ENCODE results near the gene ESAM. TPM values are rescaled to one million over a fixed set of nuclear protein-coding genes. Genes with fewer than 3 reads are reported as not detected.

The ESAM gene
- polyA plus RNA-seq, 2 donors: 16.8 to 34.1 TPM

DNA sequence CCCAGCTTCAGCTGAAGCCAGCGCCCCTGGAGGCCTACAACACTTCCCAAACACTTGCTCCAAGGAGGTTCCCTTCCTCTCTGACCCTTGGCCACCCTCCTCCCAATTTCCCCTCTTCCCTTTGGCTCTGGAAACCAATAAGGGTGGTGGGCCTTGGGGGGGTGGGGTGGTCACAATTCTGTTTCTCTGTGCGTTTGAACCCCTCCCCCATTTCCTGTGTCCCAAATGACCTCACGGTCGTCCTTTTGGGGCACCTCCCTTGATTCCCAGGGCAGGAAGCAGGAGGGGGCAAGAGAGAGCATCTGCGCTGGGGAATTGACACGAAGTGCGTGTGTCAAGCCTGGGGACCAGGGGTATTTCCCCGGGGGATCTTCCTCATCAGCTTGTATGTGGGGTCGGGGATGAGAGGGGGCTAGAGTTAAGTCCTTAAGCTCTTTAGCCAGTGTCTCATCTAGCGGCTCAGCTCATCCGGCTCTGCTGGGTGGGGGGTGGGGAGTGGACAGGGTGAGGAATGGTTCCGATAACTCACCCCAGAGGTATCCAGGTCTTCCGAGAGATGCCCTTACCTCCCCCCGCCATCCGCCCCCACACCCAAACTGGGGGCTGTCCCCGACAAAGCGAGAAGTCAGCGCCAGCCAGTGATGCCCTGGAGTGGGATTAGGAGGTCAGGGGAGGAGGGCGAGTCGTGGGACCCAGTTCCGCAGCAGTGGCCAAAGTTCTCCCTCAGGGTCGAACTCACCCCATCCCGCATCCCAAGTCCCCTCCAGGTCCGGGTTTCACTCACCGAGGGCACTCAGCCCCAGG is 587 bp downstream of the ESAM start:
- peaks cover 3 to 12% of the 10 kb centered on the region in 2 donors for H3K4me1 ChIP-seq (ENCODE audit: control insufficient read depth in 2 of 2, insufficient read depth in 2 of 2, low read length in 1 of 2)
- H3K27me3 ChIP-seq (ENCODE audit: control insufficient read depth in 1 of 2, insufficient read depth in 2 of 2, low read length in 2 of 2): peaks cover 0 to 23% of the 10 kb centered on the region in 2 donors
- H3K4me3 ChIP-seq (ENCODE audit: low read depth in 1 of 2, low read length in 2 of 2): peak overlapping the region; percentile 49 to 61
- no peaks in the 10 kb centered on the region for H3K9me3 ChIP-seq (ENCODE audit: control insufficient read depth in 2 of 2, insufficient read depth in 1 of 2, low read depth in 1 of 2, low read length in 1 of 2)
- no peaks in the 10 kb centered on the region for H3K36me3 ChIP-seq (ENCODE audit: control insufficient read depth in 2 of 2, insufficient read depth in 2 of 2, low read length in 1 of 2)
- 18 to 25% methylated on average over 25 of the region's 25 CpGs for WGBS, 2 donors
- H3K27ac ChIP-seq (ENCODE audit: low read depth in 2 of 2, low read length in 1 of 2): peak overlapping the region; percentile 68 to 74

DNA sequence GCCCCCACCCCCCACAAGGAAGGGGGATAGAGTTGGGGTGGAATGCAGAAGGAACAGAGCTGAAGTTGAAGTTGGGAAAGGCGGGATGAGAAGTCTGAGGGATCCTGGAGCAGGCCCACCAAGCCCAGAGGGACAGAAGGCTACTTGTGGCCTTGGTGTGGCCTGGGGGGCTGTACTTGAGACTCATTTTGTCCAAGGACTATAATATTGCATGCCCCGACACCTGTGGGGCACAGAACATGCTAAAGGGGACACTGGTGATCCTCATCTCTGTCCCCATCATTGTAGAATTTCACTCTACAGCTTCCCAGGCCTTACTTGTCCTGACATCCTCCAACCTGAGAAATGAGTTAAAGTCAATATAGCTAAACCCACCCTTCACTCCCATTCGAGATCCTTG is 1.3 kb downstream of the ESAM start:
- Histone ChIP-seq H3K27me3 (ENCODE audit: control insufficient read depth in 1 of 2, insufficient read depth in 2 of 2, low read length in 2 of 2) (peaks cover 0 to 23% of the 10 kb centered on the region in 2 donors), H3K27ac (ENCODE audit: low read depth in 2 of 2, low read length in 1 of 2) (peak overlapping the region; percentile 23 to 68), H3K4me1 (ENCODE audit: control insufficient read depth in 2 of 2, insufficient read depth in 2 of 2, low read length in 1 of 2) (peaks cover 3 to 12% of the 10 kb centered on the region in 2 donors), H3K9me3 (ENCODE audit: control insufficient read depth in 2 of 2, insufficient read depth in 1 of 2, low read depth in 1 of 2, low read length in 1 of 2) (no peaks in the 10 kb centered on the region), H3K4me3 (ENCODE audit: low read depth in 1 of 2, low read length in 2 of 2) (peak overlapping the region; percentile 49 to 61), H3K36me3 (ENCODE audit: control insufficient read depth in 2 of 2, insufficient read depth in 2 of 2, low read length in 1 of 2) (no peaks in the 10 kb centered on the region)
- WGBS, 2 donors: 70 to 79% methylated on average over 3 of the region's 3 CpGs

DNA sequence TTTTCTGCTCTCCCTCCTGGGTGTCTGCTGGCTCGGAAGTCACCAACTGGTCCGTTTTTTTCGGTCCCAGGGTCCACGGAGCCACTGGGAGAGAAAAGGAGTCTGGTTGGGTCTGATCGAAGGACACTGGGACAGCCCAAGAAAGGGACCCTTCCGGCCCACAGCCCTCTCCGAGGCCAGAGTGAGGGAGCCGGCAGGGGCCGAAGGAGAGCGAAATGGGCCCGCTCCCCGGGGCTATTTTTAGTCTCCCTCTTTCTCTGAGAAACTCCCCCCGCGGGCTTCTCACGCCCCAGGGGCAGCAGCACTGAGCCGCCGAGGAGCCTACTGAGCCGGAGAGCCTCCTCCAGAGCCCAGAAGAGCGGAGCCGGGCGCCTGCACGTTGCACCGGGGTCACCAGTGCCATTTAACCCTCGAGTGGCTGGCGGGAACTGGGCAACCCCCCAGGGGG is 1.9 kb downstream of the ESAM start:
- Histone ChIP-seq H3K27me3 (ENCODE audit: control insufficient read depth in 1 of 2, insufficient read depth in 2 of 2, low read length in 2 of 2) (peaks cover 0 to 23% of the 10 kb centered on the region in 2 donors), H3K36me3 (ENCODE audit: control insufficient read depth in 2 of 2, insufficient read depth in 2 of 2, low read length in 1 of 2) (no peaks in the 10 kb centered on the region), H3K27ac (ENCODE audit: low read depth in 2 of 2, low read length in 1 of 2) (peak overlapping the region; percentile 22 to 59), H3K4me3 (ENCODE audit: low read depth in 1 of 2, low read length in 2 of 2) (peak overlapping the region; percentile 49 to 61), H3K9me3 (ENCODE audit: control insufficient read depth in 2 of 2, insufficient read depth in 1 of 2, low read depth in 1 of 2, low read length in 1 of 2) (no peaks in the 10 kb centered on the region), H3K4me1 (ENCODE audit: control insufficient read depth in 2 of 2, insufficient read depth in 2 of 2, low read length in 1 of 2) (peaks cover 3 to 12% of the 10 kb centered on the region in 2 donors)
- WGBS, 2 donors: 22 to 33% methylated on average over 25 of the region's 25 CpGs

DNA sequence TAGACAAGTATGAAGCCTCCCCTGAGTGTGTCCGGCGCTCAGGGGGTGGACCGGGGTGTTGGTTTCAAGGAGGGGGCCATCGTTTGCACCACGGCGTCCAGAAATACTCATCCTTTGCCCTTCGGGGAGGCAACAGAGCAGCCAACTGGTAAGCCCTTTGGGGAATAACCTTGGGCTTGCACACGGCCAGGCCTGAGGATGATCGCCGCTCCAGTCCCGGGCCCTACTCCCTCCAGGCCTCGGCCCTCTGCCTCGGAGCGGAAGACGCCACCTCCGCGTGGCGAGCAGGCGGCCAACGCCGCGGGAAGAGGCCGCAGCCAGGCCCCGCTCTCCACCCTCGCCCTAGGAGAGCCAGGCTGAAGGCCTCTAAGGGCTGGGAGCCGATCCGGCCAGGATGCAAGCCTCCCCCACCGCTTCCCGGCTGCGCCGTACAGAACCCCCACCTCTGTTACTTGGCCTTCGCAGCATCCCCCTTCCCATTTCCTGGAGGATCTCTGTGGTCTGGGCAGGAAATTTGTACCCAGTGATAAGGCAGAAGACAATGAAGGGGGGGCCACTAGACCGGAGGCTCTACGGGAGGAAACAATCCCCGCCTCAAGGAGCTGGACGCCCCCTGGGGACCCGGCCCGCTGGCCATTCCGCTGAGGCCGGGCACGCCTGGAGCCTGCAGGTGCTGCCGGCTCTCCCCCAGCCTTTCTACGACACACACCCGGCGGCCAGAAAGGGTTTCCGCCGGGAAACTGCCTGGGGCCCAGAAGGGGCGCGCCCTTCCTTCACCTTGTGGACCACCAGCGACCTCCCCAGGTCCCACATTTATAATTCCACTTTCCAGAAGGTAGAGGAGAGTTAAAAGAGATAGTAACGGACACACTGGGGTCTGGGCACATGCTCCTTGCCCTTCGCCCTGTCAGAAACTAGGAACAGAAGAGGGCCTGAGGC is 2.6 kb downstream of the ESAM start:
- H3K27ac ChIP-seq (ENCODE audit: low read depth in 2 of 2, low read length in 1 of 2): peak overlapping the region; percentile 43 to 59
- H3K9me3 ChIP-seq (ENCODE audit: control insufficient read depth in 2 of 2, insufficient read depth in 1 of 2, low read depth in 1 of 2, low read length in 1 of 2): no peaks in the 10 kb centered on the region
- peak overlapping the region; percentile 49 to 61 for H3K4me3 ChIP-seq (ENCODE audit: low read depth in 1 of 2, low read length in 2 of 2)
- 28 to 34% methylated on average over 40 to 52 of the region's 52 CpGs for WGBS, 2 donors
- no peaks in the 10 kb centered on the region for H3K36me3 ChIP-seq (ENCODE audit: control insufficient read depth in 2 of 2, insufficient read depth in 2 of 2, low read length in 1 of 2)
- peaks cover 3 to 12% of the 10 kb centered on the region in 2 donors for H3K4me1 ChIP-seq (ENCODE audit: control insufficient read depth in 2 of 2, insufficient read depth in 2 of 2, low read length in 1 of 2)
- H3K27me3 ChIP-seq (ENCODE audit: control insufficient read depth in 1 of 2, insufficient read depth in 2 of 2, low read length in 2 of 2): peaks cover 0 to 23% of the 10 kb centered on the region in 2 donors

DNA sequence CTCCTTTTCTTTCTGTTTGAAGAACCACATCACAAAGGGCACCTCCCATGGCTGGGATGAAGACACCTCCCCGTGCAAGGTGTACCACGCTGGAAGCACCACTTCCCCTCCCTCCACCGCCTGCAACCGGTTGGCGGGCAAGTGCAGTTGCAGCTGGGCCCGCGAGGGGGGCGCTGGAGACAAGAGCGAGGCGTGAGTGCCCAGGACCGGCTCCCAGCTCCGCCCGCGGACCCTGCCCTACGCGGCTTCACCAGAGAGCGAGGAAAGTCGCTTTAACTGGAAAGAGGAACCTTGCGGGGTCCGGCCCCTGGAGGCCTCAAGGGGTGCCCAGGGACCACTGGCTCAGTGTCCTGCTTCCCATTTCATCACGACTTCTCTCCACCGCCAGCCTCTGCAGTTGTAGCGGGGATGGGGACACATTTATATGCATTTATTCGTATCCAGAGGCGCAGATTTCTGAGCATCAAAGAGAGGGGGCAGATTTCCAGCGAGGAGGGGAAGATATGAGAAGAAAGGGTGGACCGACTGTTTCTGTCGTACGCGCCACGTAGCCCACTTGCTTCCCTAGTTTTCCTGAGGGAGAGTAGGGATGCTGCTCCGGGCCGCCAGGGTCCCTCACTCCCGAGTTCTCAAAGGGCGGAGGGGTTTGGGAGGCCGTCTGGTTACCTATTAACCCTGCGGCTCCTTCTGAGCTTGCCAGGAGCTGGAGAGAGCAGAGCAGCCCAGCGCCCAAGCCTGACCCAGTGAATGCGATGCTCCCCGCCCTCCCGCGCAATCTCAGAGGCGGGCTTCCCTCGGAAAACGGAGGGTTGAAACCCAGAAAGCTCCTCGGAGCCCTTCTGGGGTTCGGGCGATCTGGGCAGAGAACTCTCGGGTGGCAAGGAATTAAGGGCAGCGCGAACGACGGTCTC is 3.5 kb downstream of the ESAM start:
- no peaks in the 10 kb centered on the region for H3K36me3 ChIP-seq (ENCODE audit: control insufficient read depth in 2 of 2, insufficient read depth in 2 of 2, low read length in 1 of 2)
- H3K4me1 ChIP-seq (ENCODE audit: control insufficient read depth in 2 of 2, insufficient read depth in 2 of 2, low read length in 1 of 2): peaks cover 3 to 12% of the 10 kb centered on the region in 2 donors
- WGBS, 2 donors: 5 to 10% methylated on average over 53 of the region's 53 CpGs
- H3K9me3 ChIP-seq (ENCODE audit: control insufficient read depth in 2 of 2, insufficient read depth in 1 of 2, low read depth in 1 of 2, low read length in 1 of 2): no peaks in the 10 kb centered on the region
- peak overlapping the region; percentile 49 to 61 for H3K4me3 ChIP-seq (ENCODE audit: low read depth in 1 of 2, low read length in 2 of 2)
- peak overlapping the region; percentile 26 to 43 for H3K27ac ChIP-seq (ENCODE audit: low read depth in 2 of 2, low read length in 1 of 2)
- H3K27me3 ChIP-seq (ENCODE audit: control insufficient read depth in 1 of 2, insufficient read depth in 2 of 2, low read length in 2 of 2): peaks cover 0 to 23% of the 10 kb centered on the region in 2 donors

DNA sequence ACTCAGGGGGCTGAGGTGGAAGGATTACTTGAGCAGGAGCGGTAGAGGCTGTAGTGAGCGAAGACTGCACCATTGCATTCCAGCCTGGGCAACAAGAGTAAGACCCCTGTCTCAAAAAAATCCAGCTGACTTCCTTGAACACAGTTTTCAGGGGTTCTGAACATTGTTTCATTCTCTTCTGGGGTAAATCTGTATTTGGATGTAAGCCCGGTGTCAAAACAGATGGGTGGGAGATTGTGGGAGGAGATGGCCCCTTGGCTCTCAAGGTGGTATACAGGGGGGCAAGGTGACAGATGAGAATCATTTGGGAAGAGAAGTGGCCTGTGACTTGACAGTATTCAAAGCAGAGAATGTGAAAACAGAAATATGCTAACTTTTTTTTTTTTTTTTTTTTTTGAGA is 4.8 kb downstream of the ESAM start:
- 62 to 77% methylated on average over 3 of the region's 3 CpGs for WGBS, 2 donors
- no peaks in the 10 kb centered on the region for H3K36me3 ChIP-seq (ENCODE audit: control insufficient read depth in 2 of 2, insufficient read depth in 2 of 2, low read length in 1 of 2)
- H3K9me3 ChIP-seq (ENCODE audit: control insufficient read depth in 2 of 2, insufficient read depth in 1 of 2, low read depth in 1 of 2, low read length in 1 of 2): no peaks in the 10 kb centered on the region
- peaks cover 0 to 15% of the 10 kb centered on the region in 2 donors for H3K4me1 ChIP-seq (ENCODE audit: control insufficient read depth in 2 of 2, insufficient read depth in 2 of 2, low read length in 1 of 2)
- peaks cover 0 to 23% of the 10 kb centered on the region in 2 donors for H3K27me3 ChIP-seq (ENCODE audit: control insufficient read depth in 1 of 2, insufficient read depth in 2 of 2, low read length in 2 of 2)
- no peak overlapping the region for H3K27ac ChIP-seq (ENCODE audit: low read depth in 2 of 2, low read length in 1 of 2)
- no peak overlapping the region for H3K4me3 ChIP-seq (ENCODE audit: low read depth in 1 of 2, low read length in 2 of 2)

DNA sequence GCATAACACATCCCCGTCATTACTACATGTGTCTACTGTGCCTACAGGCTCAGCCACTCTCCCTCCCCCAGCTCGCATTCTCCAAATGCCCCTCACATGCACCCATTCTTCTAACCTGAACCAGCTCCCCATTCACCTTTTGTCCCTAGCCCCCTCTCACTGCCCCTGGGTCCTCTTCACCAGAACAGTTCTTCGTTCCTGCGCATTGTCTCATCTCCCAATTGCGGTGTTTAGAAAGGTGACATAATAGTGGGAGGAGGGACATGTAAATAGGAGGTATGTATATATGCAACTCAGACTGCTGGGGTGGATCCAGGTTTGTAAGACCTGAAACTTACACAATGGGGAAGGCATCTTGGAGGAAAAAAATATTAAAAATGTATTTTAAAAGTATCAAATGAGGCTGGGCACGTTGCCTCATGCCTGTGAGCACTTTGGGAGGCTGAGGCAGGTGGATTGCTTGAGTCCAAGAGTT is 5.3 kb downstream of the ESAM start:
- Histone ChIP-seq H3K27me3 (ENCODE audit: control insufficient read depth in 1 of 2, insufficient read depth in 2 of 2, low read length in 2 of 2) (peaks cover 0 to 23% of the 10 kb centered on the region in 2 donors), H3K4me1 (ENCODE audit: control insufficient read depth in 2 of 2, insufficient read depth in 2 of 2, low read length in 1 of 2) (peaks cover 0 to 17% of the 10 kb centered on the region in 2 donors), H3K4me3 (ENCODE audit: low read depth in 1 of 2, low read length in 2 of 2) (no peak overlapping the region), H3K27ac (ENCODE audit: low read depth in 2 of 2, low read length in 1 of 2) (no peak overlapping the region), H3K36me3 (ENCODE audit: control insufficient read depth in 2 of 2, insufficient read depth in 2 of 2, low read length in 1 of 2) (no peaks in the 10 kb centered on the region), H3K9me3 (ENCODE audit: control insufficient read depth in 2 of 2, insufficient read depth in 1 of 2, low read depth in 1 of 2, low read length in 1 of 2) (no peaks in the 10 kb centered on the region)
- WGBS, 2 donors: 47 to 51% methylated on average over 6 of the region's 6 CpGs

DNA sequence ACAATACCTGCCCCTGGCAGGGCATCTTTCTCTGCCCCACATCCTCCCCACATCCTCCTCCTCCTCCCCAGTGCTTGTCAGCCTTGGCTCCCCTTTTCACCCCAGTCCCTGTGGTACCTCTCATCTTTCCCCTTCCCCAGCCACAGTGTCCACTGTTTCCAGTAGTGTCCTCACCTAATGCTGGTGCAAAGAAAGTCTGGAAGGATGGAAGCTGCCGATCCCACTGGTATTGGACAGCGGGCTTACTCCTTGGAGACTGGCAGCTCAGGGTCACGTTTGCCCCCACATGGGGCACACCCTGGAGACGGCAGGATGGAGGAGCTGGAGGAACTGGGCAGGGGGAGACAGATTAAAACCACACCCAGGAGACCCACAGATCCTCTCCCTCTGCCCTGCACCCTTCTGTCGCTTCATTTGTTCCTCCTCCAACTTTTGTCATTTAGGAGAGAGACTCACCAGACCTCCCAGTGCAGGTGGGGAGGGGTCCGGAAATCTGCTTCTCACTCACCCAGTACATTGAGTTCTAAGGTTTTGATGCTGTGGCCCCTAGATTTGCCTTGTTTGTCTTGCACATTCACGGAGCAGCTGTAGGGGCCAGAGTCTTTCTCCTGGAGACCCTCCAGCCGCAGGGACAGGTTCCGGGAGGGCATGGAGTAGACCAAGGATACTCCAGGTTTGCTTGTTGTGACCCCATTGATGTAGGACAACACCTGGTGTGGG is 5.9 kb downstream of the ESAM start:
- no peak overlapping the region for H3K4me3 ChIP-seq (ENCODE audit: low read depth in 1 of 2, low read length in 2 of 2)
- no peaks in the 10 kb centered on the region for H3K9me3 ChIP-seq (ENCODE audit: control insufficient read depth in 2 of 2, insufficient read depth in 1 of 2, low read depth in 1 of 2, low read length in 1 of 2)
- H3K27ac ChIP-seq (ENCODE audit: low read depth in 2 of 2, low read length in 1 of 2): no peak overlapping the region
- peaks cover 0 to 22% of the 10 kb centered on the region in 2 donors for H3K27me3 ChIP-seq (ENCODE audit: control insufficient read depth in 1 of 2, insufficient read depth in 2 of 2, low read length in 2 of 2)
- H3K36me3 ChIP-seq (ENCODE audit: control insufficient read depth in 2 of 2, insufficient read depth in 2 of 2, low read length in 1 of 2): no peaks in the 10 kb centered on the region
- WGBS, 2 donors: 46 to 54% methylated on average over 9 of the region's 9 CpGs
- peaks cover 0 to 17% of the 10 kb centered on the region in 2 donors for H3K4me1 ChIP-seq (ENCODE audit: control insufficient read depth in 2 of 2, insufficient read depth in 2 of 2, low read length in 1 of 2)

Measured in esophagus (tissue), 2 donors.